ENCODE data around the gene COX8C. TPM values are rescaled to one million over a fixed set of nuclear protein-coding genes. Genes with fewer than 3 reads are reported as not detected.

COX8C gene, protein sequence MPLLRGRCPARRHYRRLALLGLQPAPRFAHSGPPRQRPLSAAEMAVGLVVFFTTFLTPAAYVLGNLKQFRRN
- total RNA-seq = not detected in 2 replicates

DNA sequence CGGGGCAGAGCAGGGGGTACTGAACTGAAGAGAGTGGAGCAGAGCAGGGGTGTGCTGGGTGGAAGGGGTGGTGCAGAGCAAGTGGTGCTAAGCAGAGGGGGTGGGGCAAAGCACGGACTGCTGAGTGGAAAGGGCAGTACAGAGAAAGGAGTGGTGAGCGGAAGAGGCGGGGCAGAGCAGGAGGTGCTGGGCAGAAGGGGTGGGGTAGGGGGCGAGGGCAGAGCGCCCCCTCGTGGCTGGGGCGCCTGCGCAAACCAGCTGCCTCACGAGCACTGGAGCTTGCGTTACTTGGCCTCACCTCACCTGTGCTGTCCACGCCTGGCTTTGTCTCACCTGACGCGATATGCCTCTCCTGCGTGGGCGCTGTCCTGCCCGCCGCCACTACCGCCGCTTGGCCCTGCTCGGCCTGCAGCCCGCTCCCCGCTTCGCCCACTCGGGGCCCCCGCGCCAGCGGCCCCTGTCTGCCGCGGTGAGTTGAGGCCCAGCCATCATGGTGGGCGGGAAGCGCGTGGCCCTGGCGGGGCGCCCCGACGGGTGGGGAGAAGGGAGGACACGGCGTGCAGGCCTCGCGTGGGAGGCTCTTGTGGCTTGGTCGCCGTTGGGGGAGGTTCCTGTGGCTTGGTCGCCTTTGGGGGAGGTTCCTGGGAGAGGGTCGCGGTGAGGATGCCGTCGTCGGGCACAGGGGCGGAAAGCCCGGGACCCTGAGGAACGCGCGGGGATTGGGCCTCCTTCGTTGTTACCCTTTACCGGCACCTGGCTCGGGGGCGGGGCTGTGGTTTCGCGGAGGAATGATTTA, at the start of gene COX8C:
TSS of gene COX8C (plus strand) at position 257 of the 796 bp plus-strand sequence. CDS start at position 344, 87 bp downstream.
- Histone ChIP-seq H3K4me1 (ENCODE audit: insufficient read depth, low read length) (no peaks in the 10 kb centered on the region), H3K27me3 (ENCODE audit: insufficient read depth, low read length) (no peaks in the 10 kb centered on the region), H3K79me2 (ENCODE audit: insufficient read depth, low read length) (no peaks in the 10 kb centered on the region), H3K4me3 (ENCODE audit: insufficient read depth, low read length) (no peak within 1 kb of the TSS), H3K36me3 (ENCODE audit: insufficient read depth, low read length) (no peaks in the 10 kb centered on the region), H3K27ac (ENCODE audit: low read depth, low read length) (no peak within 1 kb of the TSS), H2AFZ (ENCODE audit: low read length) (no peak within 1 kb of the TSS), H4K20me1 (ENCODE audit: insufficient read depth, low read length) (no peaks in the 10 kb centered on the region), H3K9me3 (ENCODE audit: low read depth, low read length) (no peaks in the 10 kb centered on the region), H3K4me2 (ENCODE audit: insufficient read depth, low read length) (no peak within 1 kb of the TSS)
- DNase-seq (ENCODE audit: insufficient read length, low spot score, missing footprints) = no peak
- TF ChIP-seq, protein P1, sequence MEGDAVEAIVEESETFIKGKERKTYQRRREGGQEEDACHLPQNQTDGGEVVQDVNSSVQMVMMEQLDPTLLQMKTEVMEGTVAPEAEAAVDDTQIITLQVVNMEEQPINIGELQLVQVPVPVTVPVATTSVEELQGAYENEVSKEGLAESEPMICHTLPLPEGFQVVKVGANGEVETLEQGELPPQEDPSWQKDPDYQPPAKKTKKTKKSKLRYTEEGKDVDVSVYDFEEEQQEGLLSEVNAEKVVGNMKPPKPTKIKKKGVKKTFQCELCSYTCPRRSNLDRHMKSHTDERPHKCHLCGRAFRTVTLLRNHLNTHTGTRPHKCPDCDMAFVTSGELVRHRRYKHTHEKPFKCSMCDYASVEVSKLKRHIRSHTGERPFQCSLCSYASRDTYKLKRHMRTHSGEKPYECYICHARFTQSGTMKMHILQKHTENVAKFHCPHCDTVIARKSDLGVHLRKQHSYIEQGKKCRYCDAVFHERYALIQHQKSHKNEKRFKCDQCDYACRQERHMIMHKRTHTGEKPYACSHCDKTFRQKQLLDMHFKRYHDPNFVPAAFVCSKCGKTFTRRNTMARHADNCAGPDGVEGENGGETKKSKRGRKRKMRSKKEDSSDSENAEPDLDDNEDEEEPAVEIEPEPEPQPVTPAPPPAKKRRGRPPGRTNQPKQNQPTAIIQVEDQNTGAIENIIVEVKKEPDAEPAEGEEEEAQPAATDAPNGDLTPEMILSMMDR (IDR thresholded peaks at IDR 0.05; ENCODE audit: extremely low read depth, low read depth, low read length) = no peak

DNA sequence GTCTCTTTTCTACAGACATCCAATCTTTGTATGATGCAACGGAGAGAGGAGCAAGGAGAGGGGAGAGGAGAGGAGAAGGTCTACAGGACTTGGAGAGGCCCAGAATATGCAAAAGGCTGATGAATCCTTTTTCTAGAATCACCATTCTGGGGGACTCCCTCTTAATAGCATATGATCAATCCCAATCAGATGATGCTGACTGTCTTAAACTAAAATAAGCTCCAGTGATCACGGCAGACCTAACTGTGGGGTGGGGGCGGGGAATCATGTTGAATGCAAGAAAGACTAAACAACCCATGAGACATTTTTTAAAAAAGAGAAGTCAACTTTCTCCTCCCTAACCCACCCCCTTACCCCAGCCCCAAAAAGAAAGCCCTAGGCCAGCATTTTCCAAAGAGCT, 47.6 kb upstream of the COX8C start:
- peaks cover 23% of the 10 kb centered on the region for H3K4me1 ChIP-seq (ENCODE audit: insufficient read depth, low read length)
- DNase-seq (ENCODE audit: insufficient read length, low spot score, missing footprints) = no peak
- H3K36me3 ChIP-seq (ENCODE audit: insufficient read depth, low read length) = no peaks in the 10 kb centered on the region
- TF ChIP-seq, protein P1 (IDR thresholded peaks at IDR 0.05; ENCODE audit: extremely low read depth, low read depth, low read length) = no peak
- no peak overlapping the region for H3K4me2 ChIP-seq (ENCODE audit: insufficient read depth, low read length)
- H4K20me1 ChIP-seq (ENCODE audit: insufficient read depth, low read length) = peaks cover 8% of the 10 kb centered on the region
- no peak overlapping the region for H2AFZ ChIP-seq (ENCODE audit: low read length)
- no peaks in the 10 kb centered on the region for H3K27me3 ChIP-seq (ENCODE audit: insufficient read depth, low read length)
- H3K9me3 ChIP-seq (ENCODE audit: low read depth, low read length) = no peaks in the 10 kb centered on the region
- no peak overlapping the region for H3K4me3 ChIP-seq (ENCODE audit: insufficient read depth, low read length)
- H3K27ac ChIP-seq (ENCODE audit: low read depth, low read length) = peak overlapping the region; percentile 8
- H3K79me2 ChIP-seq (ENCODE audit: insufficient read depth, low read length) = peaks cover 82% of the 10 kb centered on the region

DNA sequence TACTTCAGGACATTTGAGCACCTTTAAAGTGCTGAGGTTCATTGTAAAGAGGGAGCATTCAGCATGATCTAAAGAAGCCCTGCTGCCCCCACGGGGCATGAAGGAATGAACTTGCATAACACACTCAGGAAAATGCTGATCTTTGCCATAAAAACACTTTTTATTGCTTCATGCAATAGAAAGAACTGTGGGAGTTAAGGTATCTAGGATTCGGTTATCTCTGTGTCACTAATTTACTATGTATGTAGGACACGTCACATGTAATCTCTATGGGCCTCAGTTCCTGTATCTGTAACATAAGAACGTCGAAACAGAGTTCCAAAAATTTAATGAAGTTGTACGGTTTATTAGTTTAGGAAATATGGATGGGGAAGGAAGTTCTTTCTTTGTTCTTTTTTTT, 47.1 kb upstream of the COX8C start:
- DNase-seq (ENCODE audit: insufficient read length, low spot score, missing footprints) = no peak

More for the DNA sequence above, 47.1 kb upstream of the COX8C start:
- TF ChIP-seq, protein P1 (IDR thresholded peaks at IDR 0.05; ENCODE audit: extremely low read depth, low read depth, low read length) = no peak
- Histone ChIP-seq H3K36me3 (ENCODE audit: insufficient read depth, low read length) (no peaks in the 10 kb centered on the region), H3K9me3 (ENCODE audit: low read depth, low read length) (no peaks in the 10 kb centered on the region), H3K4me1 (ENCODE audit: insufficient read depth, low read length) (peaks cover 27% of the 10 kb centered on the region), H3K4me2 (ENCODE audit: insufficient read depth, low read length) (no peak overlapping the region), H2AFZ (ENCODE audit: low read length) (no peak overlapping the region), H3K27ac (ENCODE audit: low read depth, low read length) (no peak overlapping the region), H3K4me3 (ENCODE audit: insufficient read depth, low read length) (no peak overlapping the region), H3K27me3 (ENCODE audit: insufficient read depth, low read length) (no peaks in the 10 kb centered on the region), H3K79me2 (ENCODE audit: insufficient read depth, low read length) (peaks cover 83% of the 10 kb centered on the region), H4K20me1 (ENCODE audit: insufficient read depth, low read length) (peaks cover 8% of the 10 kb centered on the region)
